Melanocyte of skin (primary cell): Measurements from ENCODE around the gene KCNA4. TPM values are rescaled to one million over a fixed set of nuclear protein-coding genes. Genes with fewer than 3 reads are reported as not detected.

Experiments used
- total RNA-seq, 2 donors: library from RNA; depleted of rRNA; stranded (reverse); fragments of >200 nt; gene quantifications; 2 replicates each; pipeline ENCODE4 v1.2.3, GENCODE V29; 2012

KCNA4 gene
- total RNA-seq: under 1 TPM in 1 of 2 donors, not detected in 1; under 0.01 TPM

DNA sequence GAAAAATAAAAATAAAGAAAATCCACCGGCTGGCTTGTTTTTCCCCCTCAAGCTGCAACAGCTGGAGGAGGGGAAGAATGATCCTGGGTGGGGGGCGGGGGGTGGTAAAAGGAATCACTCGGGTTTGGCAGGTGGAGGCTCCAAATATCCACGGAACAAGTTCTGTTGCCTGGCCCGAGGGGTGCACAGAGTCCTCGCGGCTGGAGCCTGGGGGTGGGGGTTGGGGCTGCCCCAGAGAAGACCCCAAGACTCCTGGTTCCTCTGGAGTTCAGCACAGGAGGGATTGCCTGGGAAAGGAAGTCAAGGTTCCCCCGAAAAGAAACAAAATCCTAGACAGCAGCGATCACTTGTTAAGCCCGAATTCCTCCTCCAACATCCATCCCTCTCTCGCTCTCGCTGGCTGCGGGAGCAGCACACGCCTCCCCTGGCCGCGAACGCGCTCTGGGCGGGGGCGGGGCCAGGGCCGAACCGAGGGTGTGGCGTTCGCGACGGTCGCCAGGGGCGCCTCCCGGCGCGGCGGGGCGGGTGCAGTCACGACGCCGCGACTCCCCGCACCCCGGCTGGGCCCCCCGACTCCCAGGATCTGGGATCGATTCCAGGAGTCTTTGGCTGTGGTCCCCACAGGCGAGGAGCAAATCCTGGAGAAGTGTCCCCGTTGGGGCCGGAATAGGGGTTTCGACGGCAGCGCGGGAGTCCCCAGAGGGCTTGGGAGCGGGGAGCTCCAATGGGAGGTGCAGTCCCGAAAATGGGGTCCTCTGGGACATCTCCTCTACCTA is at the start of gene KCNA4:
TSS of gene KCNA4 (minus strand) at position 443 of the 776 bp plus-strand sequence. CDS start 4,352 bp downstream, outside the sequence.

Other genes starting within 250 kb of the KCNA4 start
- not detected for gene FSHB, start 214.0 kb upstream of the KCNA4 start, total RNA-seq